Mesendoderm (in vitro differentiated cells): Measurements from ENCODE around the gene PIK3C3.

ENCODE experiments used
- DNase-seq: peaks from one replicate; pipeline ENCODE4 v3.0.0; 2013
- H2AK5ac ChIP-seq: 2 replicates; pipeline ENCODE4 v1.6.1; 2013; ENCODE audit warnings: low read length, inconsistent platforms
- H2BK120ac ChIP-seq: 2 replicates; pipeline ENCODE4 v1.6.1; 2013; ENCODE audit warnings: low read depth, mild to moderate bottlenecking, low read length, moderate library complexity, mixed read lengths
- H2BK15ac ChIP-seq: replicated peaks from 2 replicates; pipeline ENCODE4 v1.6.1; 2013; ENCODE audit warnings: low read depth, mild to moderate bottlenecking, moderate library complexity
- H2BK5ac ChIP-seq: 2 replicates; pipeline ENCODE4 v1.6.1; 2013; ENCODE audit warnings: low read length, inconsistent platforms
- H3K18ac ChIP-seq: 2 replicates; pipeline ENCODE4 v1.6.1; 2013; ENCODE audit warnings: mild to moderate bottlenecking, low read length, mixed read lengths
- H3K23ac ChIP-seq: one replicate; pipeline ENCODE4 v1.6.1; 2013; ENCODE audit warnings: low read length
- H3K27ac ChIP-seq: 2 replicates; pipeline ENCODE4 v1.5.1; 2013; ENCODE audit warnings: low read depth, mild to moderate bottlenecking, inconsistent platforms, low read length, moderate library complexity
- H3K27me3 ChIP-seq: 2 replicates; pipeline ENCODE4 v1.6.1; 2013; ENCODE audit warnings: low read length, control low read depth, mild to moderate bottlenecking, inconsistent platforms; ENCODE audit not compliant: insufficient read depth, poor library complexity
- H3K36me3 ChIP-seq: 2 replicates; pipeline ENCODE4 v1.6.1; 2013; ENCODE audit warnings: low read length, inconsistent platforms; ENCODE audit not compliant: control insufficient read depth, insufficient read depth
- H3K4ac ChIP-seq: one replicate; pipeline ENCODE4 v1.6.1; 2013; ENCODE audit warnings: low read depth, mild to moderate bottlenecking, low read length, moderate library complexity
- H3K4me1 ChIP-seq: 2 replicates; pipeline ENCODE4 v1.6.1; 2013; ENCODE audit warnings: low read depth, low read length, inconsistent platforms; ENCODE audit not compliant: control insufficient read depth
- H3K4me2 ChIP-seq: 2 replicates; pipeline ENCODE4 v1.6.1; 2013; ENCODE audit warnings: low read length
- H3K4me3 ChIP-seq: 2 replicates; pipeline ENCODE4 v1.5.1; 2013; ENCODE audit warnings: mild to moderate bottlenecking, low read length
- H3K56ac ChIP-seq: one replicate; pipeline ENCODE4 v1.6.1; 2013; ENCODE audit warnings: low read length
- H3K79me1 ChIP-seq: 2 replicates; pipeline ENCODE4 v1.6.1; 2013; ENCODE audit warnings: low read length, inconsistent platforms
- H3K79me2 ChIP-seq: 2 replicates; pipeline ENCODE4 v1.6.1; 2013; ENCODE audit warnings: mild to moderate bottlenecking, low read length; ENCODE audit not compliant: control insufficient read depth, insufficient read depth
- H3K9ac ChIP-seq: 2 replicates; pipeline ENCODE4 v1.6.1; 2013; ENCODE audit warnings: low read length, inconsistent platforms
- H4K5ac ChIP-seq: one replicate; pipeline ENCODE4 v1.6.1; 2013; ENCODE audit warnings: low read length
- H4K8ac ChIP-seq: one replicate; pipeline ENCODE4 v1.6.1; 2013; ENCODE audit warnings: low read depth, mild to moderate bottlenecking, control low read depth, low read length, moderate library complexity
- WGBS: extraction: QIAGEN DNeasy Blood & Tissue Kit; methylation state at CpG from one replicate; pipeline ENCODE4 v1.1.7; 2013; ENCODE audit warnings: low lambda C conversion rate, missing lambda C conversion rate; ENCODE audit not compliant: insufficient coverage; ENCODE audit errors: extremely low coverage; 5-methylcytosine and 5-hydroxymethylcytosine counted together

PIK3C3 gene

DNA sequence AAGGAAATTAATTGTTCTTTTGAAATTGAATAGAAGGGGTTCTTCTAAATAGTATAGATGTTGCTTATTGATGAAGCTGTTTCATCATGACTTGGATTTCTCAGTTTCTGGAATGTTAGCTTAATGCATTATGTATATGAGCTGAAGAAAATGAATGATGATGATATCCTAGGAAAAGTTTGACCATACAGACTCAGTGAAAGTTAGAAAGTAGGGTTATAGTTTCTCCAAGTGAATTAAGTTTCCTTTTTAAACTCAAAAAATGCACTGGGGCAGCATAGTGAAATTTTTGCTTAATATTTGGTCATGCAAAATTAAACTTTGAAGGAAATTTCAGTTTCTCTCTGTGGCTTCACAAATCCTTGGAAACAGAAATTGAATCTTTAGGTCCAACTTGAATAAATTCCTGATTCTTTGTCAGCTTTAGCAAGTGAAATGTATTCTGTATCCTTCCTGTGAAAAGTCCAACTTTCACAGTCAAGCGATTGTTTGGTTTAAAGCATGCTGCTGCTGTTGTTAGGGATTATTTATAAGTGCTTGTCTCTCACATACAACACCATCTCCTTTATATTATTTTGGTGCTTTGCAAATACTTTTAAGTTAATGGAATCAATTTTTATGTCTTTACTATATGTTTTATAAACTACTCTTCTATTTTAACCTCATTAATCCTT is 78.2 kb downstream of the PIK3C3 start:
- WGBS = no CpG with 5 or more reads among the region's 1 CpG
- Histone ChIP-seq H2BK5ac (no peak overlapping the region), H3K18ac (no peak overlapping the region), H3K27me3 (no peaks in the 10 kb centered on the region), H3K23ac (no peak overlapping the region), H3K56ac (no peak overlapping the region), H3K79me1 (no peaks in the 10 kb centered on the region), H3K4me3 (no peak overlapping the region), H3K4me2 (no peak overlapping the region), H2AK5ac (no peak overlapping the region), H3K4me1 (no peaks in the 10 kb centered on the region), H3K27ac (no peak overlapping the region), H3K36me3 (no peaks in the 10 kb centered on the region), H3K79me2 (no peaks in the 10 kb centered on the region), H3K9ac (no peak overlapping the region), H4K8ac (no peak overlapping the region), H2BK15ac (no peak overlapping the region), H3K4ac (no peak overlapping the region), H4K5ac (no peak overlapping the region), H2BK120ac (no peak overlapping the region)
- no peak for DNase-seq

DNA sequence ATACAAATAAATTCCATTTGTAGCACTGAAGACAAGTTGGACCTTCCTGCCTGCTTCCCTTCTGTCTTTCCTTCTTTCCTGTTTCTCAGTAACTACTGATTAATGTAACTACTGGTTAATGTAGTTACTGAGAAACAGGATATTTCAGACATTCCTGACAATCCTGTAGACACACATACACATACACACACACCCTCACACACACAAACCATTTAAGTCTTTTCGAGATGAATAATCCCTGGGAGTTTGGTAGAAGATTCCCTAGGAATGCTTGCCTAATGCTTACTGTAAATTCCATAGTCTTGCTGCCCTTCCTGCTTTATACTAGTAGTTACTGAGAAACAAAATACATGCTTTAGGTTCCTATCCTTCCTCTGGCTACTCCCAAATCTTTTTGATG is 83.9 kb downstream of the PIK3C3 start:
- Histone ChIP-seq H2BK5ac (no peak overlapping the region), H3K23ac (no peak overlapping the region), H3K18ac (no peak overlapping the region), H2BK15ac (no peak overlapping the region), H3K9ac (no peak overlapping the region), H3K36me3 (no peaks in the 10 kb centered on the region), H3K4ac (no peak overlapping the region), H3K56ac (no peak overlapping the region), H4K5ac (no peak overlapping the region), H3K4me2 (no peak overlapping the region), H2AK5ac (no peak overlapping the region), H3K27ac (no peak overlapping the region), H3K4me1 (no peaks in the 10 kb centered on the region), H2BK120ac (no peak overlapping the region), H4K8ac (no peak overlapping the region), H3K27me3 (no peaks in the 10 kb centered on the region), H3K4me3 (no peak overlapping the region), H3K79me1 (no peaks in the 10 kb centered on the region), H3K79me2 (no peaks in the 10 kb centered on the region)
- no CpG with 5 or more reads among the region's 1 CpG for WGBS
- peak; percentile 63 for DNase-seq

DNA sequence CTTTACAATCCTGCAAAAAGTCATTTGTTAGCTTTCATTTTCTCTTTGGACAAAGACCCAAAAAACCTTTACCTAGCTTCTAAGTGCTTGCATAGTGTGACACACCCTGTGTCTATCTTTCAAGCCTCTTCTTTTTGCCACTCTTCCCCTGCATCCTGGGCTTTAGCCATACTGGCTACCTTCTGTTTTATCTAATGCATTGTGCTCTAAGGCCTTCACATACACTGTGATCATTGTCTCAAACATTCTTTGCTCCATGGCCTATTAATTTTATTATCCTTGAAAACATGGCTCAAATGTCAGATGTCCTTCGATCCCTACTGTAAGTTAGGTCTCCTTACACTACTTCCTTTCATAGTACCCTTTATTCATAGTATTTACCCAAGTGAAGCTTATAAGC is 84.4 kb downstream of the PIK3C3 start:
- no peak overlapping the region for H3K4me2 ChIP-seq
- H3K18ac ChIP-seq = no peak overlapping the region
- H2BK5ac ChIP-seq = no peak overlapping the region
- no peaks in the 10 kb centered on the region for H3K4me1 ChIP-seq
- no peak overlapping the region for H2BK120ac ChIP-seq
- no peak overlapping the region for H4K8ac ChIP-seq
- no peak overlapping the region for H3K56ac ChIP-seq
- H3K27ac ChIP-seq = no peak overlapping the region
- no peak overlapping the region for H4K5ac ChIP-seq
- no peak overlapping the region for H3K9ac ChIP-seq
- no peak overlapping the region for H2AK5ac ChIP-seq
- no peak overlapping the region for H3K23ac ChIP-seq
- H3K27me3 ChIP-seq = no peaks in the 10 kb centered on the region
- no peak overlapping the region for H2BK15ac ChIP-seq
- no peaks in the 10 kb centered on the region for H3K79me1 ChIP-seq
- no CpG with 5 or more reads among the region's 1 CpG for WGBS
- H3K4me3 ChIP-seq = no peak overlapping the region
- no peak overlapping the region for H3K4ac ChIP-seq
- H3K79me2 ChIP-seq = no peaks in the 10 kb centered on the region
- DNase-seq = no peak
- H3K36me3 ChIP-seq = no peaks in the 10 kb centered on the region

DNA sequence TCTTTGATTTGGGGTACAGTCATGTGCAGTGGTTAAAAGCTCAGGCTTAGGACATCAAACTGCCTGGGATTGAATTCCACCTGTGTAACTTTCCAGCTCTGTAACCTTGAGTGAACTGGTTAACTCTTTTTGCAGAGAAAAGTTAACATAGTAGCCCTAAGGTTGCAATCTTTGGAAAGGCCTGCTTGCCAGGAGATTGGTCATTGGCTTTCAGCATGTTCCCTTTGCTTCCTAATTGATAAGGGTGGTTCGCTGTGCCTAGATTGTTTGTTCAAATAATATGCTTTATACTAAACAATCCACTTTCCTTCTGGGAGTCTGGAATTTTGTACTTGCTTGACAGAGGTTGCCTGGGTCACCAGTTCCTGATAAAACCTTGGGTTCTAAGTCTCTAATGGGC is 86.8 kb downstream of the PIK3C3 start:
- Histone ChIP-seq H2AK5ac (no peak overlapping the region), H3K27me3 (no peaks in the 10 kb centered on the region), H3K9ac (no peak overlapping the region), H3K56ac (no peak overlapping the region), H3K18ac (no peak overlapping the region), H4K5ac (no peak overlapping the region), H2BK5ac (no peak overlapping the region), H3K4me1 (no peaks in the 10 kb centered on the region), H4K8ac (no peak overlapping the region), H3K4me3 (no peak overlapping the region), H3K79me1 (no peaks in the 10 kb centered on the region), H3K4me2 (no peak overlapping the region), H2BK120ac (no peak overlapping the region), H2BK15ac (no peak overlapping the region), H3K23ac (no peak overlapping the region), H3K4ac (no peak overlapping the region), H3K79me2 (no peaks in the 10 kb centered on the region), H3K36me3 (no peaks in the 10 kb centered on the region), H3K27ac (no peak overlapping the region)
- no CpG with 5 or more reads among the region's 1 CpG for WGBS
- DNase-seq = no peak

DNA sequence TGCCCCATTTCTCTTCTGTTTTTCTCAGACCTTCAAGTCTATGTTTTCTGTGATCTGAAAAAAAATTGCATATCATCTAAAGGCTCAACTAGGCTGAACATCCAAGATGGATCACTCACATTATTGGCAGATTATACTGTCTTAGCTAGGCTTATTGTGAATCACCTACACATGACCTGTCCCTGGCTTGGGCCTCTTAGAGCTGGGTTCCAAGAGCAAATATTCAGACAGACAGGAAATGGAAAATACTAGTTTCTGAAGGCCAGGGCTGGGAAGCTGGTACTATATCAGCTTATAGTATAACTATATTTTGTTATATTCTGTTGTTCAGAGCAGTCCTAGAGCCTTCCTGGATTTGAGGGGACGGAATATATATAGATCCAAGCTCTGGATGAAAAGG is 90.3 kb downstream of the PIK3C3 start:
- Histone ChIP-seq H3K79me1 (no peaks in the 10 kb centered on the region), H3K9ac (no peak overlapping the region), H3K4ac (no peak overlapping the region), H4K8ac (no peak overlapping the region), H3K4me3 (no peak overlapping the region), H3K27me3 (no peaks in the 10 kb centered on the region), H3K4me1 (no peaks in the 10 kb centered on the region), H4K5ac (no peak overlapping the region), H3K23ac (no peak overlapping the region), H2AK5ac (no peak overlapping the region), H2BK15ac (no peak overlapping the region), H3K79me2 (no peaks in the 10 kb centered on the region), H3K56ac (no peak overlapping the region), H3K18ac (no peak overlapping the region), H2BK120ac (no peak overlapping the region), H3K36me3 (no peaks in the 10 kb centered on the region), H3K4me2 (no peak overlapping the region), H3K27ac (no peak overlapping the region), H2BK5ac (no peak overlapping the region)
- no CpG with 5 or more reads among the region's 1 CpG for WGBS
- no peak for DNase-seq

DNA sequence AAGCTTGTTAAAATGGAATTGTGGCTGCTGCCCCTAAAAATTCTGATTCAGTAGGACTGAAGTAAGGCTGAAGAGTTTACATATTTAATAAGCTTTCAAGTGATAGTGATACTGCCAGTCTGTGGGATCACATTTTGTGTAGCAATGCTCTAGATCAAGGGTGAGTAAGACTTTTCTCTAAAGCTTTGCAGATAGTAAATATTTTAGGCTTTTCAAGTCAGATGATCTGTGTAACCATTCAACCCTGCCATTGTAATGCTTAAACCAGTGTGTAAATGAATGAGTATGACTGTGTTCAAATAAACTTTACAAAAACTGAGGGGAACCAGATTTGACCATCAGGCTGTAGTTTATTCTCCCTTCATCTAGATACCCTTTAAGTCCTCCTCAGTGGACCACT is 92.7 kb downstream of the PIK3C3 start:
- Histone ChIP-seq H3K27ac (no peak overlapping the region), H4K8ac (no peak overlapping the region), H3K4ac (no peak overlapping the region), H2AK5ac (no peak overlapping the region), H3K18ac (no peak overlapping the region), H2BK5ac (no peak overlapping the region), H4K5ac (no peak overlapping the region), H3K56ac (no peak overlapping the region), H3K4me3 (no peak overlapping the region), H3K27me3 (no peaks in the 10 kb centered on the region), H3K4me2 (no peak overlapping the region), H2BK15ac (no peak overlapping the region), H3K4me1 (no peaks in the 10 kb centered on the region), H3K79me2 (no peaks in the 10 kb centered on the region), H3K36me3 (no peaks in the 10 kb centered on the region), H2BK120ac (no peak overlapping the region), H3K79me1 (no peaks in the 10 kb centered on the region), H3K9ac (no peak overlapping the region), H3K23ac (no peak overlapping the region)
- no peak for DNase-seq
